T-helper 1 cell (primary cell): ENCODE results near the gene KRT39.

Experiments used
- DNase-seq, 5 donors: peaks; one replicate each; pipeline ENCODE4 v3.0.0-alpha.2; 2012 to 2020

Gene KRT39

DNA sequence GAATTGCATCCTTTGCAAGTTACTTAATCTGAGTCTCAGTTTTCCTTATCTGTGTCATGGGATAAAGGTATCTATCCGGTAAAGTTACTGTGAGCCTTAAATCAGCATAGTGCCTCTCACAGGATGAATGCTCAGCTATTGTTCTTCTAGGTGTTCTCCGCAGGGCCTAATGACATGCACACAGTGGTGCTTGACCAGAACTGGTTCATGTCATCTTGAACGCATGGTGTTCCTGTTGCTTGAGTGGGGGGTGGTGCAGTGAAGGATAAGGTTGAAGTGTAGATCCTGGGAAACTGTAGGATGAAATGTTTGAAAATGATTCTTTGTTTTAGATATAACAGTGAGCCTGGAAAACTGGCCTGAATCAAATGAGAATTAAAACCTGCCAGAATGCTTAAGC lies 13.4 kb upstream of the KRT39 start:
- DNase-seq: no peak

GRCh38 chr17:40978575-40979151 lies 11.9 kb upstream of the KRT39 start:
- DNase-seq: no peak

- DNase-seq: no peak
Observed at GRCh38 chr17:40975516-40975915, 8.8 kb upstream of the KRT39 start.

- no peak for DNase-seq
Observed at GRCh38 chr17:40974366-40974765, 7.6 kb upstream of the KRT39 start.

DNA sequence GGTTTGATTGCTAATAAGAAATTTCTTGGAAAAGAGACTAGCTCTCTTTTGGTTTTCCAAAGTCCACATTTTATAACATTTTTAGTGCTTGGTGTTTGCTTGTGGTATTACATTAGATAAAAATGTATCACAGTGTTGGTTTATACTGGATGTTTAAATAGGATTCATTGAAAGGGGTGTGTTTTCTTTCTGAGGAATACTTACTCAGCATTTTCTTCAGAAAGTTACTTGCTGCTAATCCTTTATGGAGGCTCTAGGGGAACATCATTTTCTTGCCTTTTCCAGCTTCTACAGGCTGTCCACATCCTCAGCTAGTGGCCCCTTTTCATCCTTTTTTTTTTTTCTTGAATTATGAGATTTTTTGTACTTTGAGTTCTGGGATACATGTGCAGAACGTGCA lies 834 bp upstream of the KRT39 start:
- DNase-seq: no peak

GRCh38 chr17:40963838-40964237 lies 2.9 kb downstream of the KRT39 start:
- no peak for DNase-seq

DNA sequence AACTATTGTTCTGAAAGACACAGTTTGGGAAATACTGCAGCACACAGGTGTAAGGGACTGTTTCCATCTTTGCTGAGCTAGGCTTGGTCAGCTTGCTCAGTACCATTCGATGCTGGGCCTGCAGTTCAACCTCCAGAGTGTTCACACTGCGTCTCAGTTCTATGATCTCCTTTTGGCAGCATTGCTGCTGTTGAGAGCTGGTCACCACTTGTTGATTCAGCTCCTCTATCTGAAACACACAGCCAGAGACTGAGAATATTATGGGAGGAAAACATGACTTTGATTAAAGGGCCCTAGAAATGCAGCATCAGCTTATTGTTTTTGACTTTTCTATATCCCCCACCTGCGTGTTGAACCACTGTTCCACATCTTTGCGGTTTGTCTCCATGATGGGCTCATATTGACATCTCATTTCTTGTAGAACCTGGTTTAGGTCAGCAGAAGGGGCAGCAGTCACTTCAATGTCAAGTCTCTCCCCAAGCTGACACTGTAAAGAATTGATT lies 4.6 kb downstream of the KRT39 start:
- DNase-seq: no peak

DNA sequence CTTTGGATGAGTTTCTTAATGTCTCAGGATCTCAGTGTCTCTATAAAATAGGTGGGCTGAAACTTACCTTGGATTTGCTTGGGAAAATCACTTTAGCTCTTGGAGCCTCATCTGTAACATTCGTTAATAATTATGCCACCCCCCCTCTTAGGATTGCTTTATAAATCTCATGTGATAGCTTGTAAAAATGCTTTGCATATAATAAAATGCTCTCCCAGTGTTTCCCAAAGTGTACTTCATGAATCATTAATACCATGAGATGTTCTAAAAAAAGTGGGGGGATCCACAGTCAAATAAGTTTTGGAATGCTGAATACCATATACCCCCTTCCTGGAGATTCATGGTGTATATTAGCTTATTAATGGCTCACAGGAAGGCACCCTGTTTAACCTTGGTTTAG lies 5.2 kb downstream of the KRT39 start:
- DNase-seq: no peak

GRCh38 chr17:40960144-40960543 lies 6.6 kb downstream of the KRT39 start:
- no peak for DNase-seq

- no peak for DNase-seq
Observed at GRCh38 chr17:40958086-40958953, 8.4 kb downstream of the KRT39 start.

DNA sequence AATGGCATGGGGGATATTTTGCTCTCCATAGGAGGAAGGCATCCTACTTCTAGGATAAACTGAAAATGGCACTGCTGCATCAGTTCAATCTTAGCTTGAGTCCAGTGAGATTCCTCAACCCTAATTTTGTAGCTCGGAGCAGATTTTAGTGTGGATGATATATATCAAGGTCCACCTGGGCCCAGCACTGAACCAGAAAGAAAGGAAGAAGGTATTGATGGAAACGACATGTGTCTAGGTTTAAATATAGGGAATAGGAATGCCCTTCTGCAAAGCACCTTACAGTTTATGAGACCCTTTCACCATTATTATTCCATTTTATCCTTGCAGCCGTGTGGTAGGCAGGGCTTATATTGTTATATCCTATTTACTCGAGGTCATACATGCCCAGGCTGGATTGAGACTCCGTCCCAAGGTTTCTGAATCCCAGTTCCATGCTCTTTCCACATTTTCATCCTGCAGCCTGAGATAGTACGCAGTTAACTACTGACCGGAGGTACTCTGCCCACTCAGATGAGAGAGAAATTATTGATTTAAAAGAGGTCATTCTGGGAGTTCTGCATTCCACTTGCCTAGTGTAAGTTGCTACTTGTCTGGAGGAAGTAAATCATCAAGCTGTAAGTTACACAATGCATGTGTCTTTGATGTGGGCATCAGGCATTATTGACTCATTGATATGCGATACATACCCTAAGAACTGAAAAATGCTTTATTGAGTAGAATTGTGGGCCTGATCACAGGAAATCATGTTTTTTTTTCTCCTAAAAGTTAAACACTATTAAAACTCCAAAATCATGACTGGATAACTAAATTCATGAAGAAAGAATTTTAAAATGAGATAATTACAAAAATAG lies 10.1 kb downstream of the KRT39 start:
- no peak for DNase-seq

GRCh38 chr17:40953881-40954280 lies 12.9 kb downstream of the KRT39 start:
- DNase-seq: no peak

DNA sequence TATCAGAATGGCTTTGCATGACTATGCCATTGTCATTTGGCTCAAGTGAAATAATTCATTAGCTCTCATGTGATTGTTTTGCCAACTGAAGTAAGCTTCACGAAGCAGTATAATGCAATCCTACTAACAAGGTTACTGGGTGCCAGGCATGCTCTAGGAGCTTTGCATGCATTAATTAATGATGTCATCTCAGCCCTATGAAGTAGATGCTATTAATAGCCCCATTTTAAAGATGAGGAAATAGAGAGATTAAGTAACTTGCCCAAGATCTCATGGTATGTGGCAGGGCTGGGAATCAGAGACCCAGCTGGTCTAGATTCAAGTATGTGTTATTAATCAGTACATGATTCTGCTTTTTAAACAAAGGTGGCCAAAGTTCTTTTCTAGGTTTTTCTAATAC lies 14.1 kb downstream of the KRT39 start:
- DNase-seq: no peak

- DNase-seq: no peak
Observed at GRCh38 chr17:40952154-40952553, 14.6 kb downstream of the KRT39 start.

DNA sequence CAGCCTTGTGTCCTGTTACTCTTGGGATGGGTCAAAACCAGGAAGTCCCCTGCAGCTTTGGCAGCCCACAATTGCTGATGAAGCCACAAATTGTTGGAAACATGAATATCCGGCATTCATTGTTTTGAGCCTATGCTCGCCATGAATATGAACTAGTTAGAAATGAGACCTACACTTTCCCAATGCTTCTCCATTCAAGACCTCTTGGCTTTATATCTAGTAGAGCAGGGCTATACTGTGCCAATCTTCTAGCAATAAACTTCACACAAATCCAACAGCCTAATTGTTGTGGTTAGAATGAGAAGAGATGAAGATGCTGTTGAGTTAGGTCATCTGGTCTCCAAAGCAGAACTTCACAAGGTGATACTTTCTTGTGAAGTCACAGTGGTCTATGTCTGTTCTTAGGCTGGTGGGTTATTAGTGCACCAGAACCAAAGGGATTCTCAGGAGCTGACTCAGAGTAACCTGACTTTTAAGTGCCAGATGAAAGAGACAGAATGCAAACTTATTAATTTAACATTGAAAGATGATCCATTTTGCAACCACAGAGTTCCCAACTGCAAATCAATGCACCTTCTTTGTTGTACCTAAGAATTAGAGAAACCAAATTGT lies 15.6 kb downstream of the KRT39 start:
- DNase-seq: no peak

GRCh38 chr17:40950176-40950575 lies 16.6 kb downstream of the KRT39 start:
- DNase-seq: no peak

DNA sequence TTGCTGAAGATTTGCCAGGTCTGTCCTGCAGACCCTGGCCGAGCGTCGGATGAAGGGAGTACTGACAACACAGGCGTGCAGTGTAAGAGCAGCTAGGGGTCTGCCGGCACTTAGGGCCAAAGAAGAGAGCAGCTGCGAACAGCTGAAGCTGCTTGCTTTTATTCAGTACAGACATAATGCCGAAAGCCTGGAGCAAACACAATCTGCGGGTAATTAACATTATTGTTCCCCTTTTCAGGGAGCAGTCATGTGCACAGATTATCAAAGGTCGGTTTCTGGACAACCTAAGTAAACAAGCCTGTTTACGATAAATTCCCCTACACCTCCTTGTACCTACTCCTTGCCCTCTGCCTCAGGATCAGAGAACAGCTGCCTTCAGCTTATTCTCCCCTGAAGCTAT lies 17.3 kb downstream of the KRT39 start:
- DNase-seq: no peak

- no peak for DNase-seq
Observed at GRCh38 chr17:40947929-40948328, 18.8 kb downstream of the KRT39 start.

DNA sequence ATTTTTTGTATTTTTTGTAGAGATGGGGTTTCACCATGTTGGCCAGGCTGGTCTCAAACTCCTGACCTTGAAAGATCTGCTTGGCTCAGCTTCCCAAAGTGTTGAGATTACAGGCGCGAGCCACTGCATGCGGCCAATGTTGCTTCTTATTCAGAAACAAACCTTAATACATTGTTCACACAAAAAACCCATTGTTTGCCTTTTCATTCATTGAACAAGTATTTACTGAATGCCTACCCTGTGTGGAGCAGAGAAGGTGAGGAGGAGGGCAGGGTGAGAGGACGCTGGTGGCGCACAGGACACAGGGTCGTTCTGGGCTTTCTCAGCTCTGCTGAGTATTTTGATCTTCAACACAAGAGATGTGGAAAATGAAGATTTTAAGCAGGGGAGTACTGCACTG lies 21.3 kb downstream of the KRT39 start:
- DNase-seq: no peak

DNA sequence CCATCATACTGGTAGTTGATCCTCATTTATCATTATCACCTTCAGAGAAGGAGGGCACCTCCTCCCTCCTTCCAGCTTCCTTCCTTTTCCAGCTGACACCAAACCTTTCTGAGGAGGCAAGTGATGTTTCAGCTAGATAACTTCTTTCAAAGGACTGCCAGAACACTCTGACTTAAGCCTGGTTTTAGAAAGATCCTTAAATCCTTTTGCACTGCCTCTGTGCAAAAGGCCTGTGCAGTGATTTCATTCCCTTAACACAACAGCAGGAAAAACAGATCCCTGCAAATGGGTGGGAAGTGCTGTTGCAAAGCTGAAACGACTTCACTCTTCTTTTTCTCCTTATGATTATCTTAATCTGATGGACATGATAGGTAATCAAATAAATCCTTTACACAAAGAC lies 22.2 kb downstream of the KRT39 start:
- DNase-seq: no peak

DNA sequence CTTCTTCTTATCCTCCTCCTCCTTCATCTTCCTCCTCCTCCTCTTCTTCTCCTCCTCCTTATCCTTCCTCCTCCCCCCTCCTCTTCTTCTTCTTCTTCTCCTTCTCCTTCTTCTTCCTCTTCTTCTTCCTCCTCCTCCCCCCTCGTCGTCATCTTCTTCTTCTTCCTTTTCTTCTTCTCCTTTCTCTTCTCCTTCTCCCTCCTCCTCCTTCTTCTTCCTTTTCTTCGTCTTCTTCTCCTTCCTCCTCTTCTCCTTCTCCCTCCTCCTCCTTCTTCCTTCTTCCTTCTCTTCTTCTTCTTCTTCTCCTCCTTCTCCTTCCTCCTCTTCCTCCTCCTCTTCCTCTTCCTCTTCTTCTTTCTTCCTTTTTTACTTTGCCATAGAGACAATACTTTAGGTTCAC lies 24.2 kb downstream of the KRT39 start:
- no peak for DNase-seq

DNA sequence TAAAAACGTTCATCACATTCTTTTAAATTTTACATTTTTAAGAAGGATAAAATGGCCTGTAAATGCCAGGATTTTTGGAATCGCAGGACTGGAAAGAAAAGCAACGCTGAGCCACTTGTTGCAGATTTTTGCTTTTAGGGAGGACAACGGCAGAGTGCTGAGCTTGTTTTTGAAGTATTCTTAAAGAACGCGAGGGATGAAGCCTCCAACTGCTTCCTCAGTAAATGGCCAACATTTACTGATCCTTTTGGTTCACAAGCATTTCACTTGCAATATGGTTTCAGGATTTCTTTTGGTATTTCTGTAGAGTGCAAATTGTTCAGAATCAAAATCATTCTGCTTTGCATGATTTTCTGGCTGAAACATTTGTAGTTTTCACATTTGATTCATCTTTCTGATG lies 26.5 kb downstream of the KRT39 start:
- DNase-seq: no peak

DNA sequence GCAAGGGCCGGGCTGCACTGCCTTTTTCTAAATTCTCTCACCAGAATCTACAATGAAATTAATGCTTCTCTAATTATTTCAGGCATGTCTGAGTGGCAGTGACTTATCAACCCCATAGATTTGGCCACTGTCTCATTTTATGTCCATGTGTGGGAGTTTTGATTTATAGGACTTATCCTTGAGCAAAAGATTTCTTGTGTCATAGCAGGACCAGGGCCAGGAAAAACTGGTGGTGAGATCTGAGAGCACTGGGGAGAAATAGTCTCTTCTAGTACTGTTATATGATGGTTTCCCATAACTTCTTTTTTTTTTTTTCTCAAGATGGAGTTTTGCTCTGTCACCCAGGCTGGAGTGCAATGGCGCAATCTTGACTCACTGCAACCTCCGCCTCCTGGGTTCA lies 27.8 kb downstream of the KRT39 start:
- no peak for DNase-seq
